GM23338 (cell line): Measurements from ENCODE around the gene ABCA1. TPM values are rescaled to one million over a fixed set of nuclear protein-coding genes. Genes with fewer than 3 reads are reported as not detected.

ENCODE experiments used
- ETS1 ChIP-seq: IDR thresholded peaks from 2 replicates; pipeline ENCODE4 v1.6.1; 2016; ENCODE audit warnings: antibody characterized with exemption
- EZH2phosphoT487 ChIP-seq: fragments of 200-600 bp; sonication (generic); IDR thresholded peaks from one replicate; pipeline ENCODE4 v1.8.1; 2018; ENCODE audit warnings: antibody characterized with exemption; ENCODE audit not compliant: unreplicated experiment
- NANOG ChIP-seq: IDR thresholded peaks from 2 replicates; pipeline ENCODE4 v1.6.1; 2016; ENCODE audit warnings: antibody characterized with exemption, borderline replicate concordance
- POLR2AphosphoS5 ChIP-seq: IDR thresholded peaks from 2 replicates; pipeline ENCODE4 v1.6.1; 2016; ENCODE audit warnings: antibody characterized with exemption, low read depth
- REST ChIP-seq: IDR thresholded peaks from one replicate; pipeline ENCODE4 v1.6.1; 2018; ENCODE audit warnings: antibody characterized with exemption; ENCODE audit not compliant: unreplicated experiment
- STAT1 ChIP-seq: IDR thresholded peaks from one replicate; pipeline ENCODE4 v1.6.1; 2016; ENCODE audit warnings: antibody characterized with exemption; ENCODE audit not compliant: unreplicated experiment
- ZNF114 ChIP-seq: fragments of 250-450 bp; sonication (Bioruptor Pico); IDR thresholded peaks from 2 replicates; pipeline ENCODE4 v1.5.0; 2020; ENCODE audit warnings: mild to moderate bottlenecking, moderate library complexity
- ZNF331 ChIP-seq: fragments of 250-450 bp; sonication (Bioruptor Pico); IDR thresholded peaks from 2 replicates; pipeline ENCODE4 v1.5.0; 2020; ENCODE audit warnings: low read depth, mild to moderate bottlenecking, moderate library complexity
- ZNF462 ChIP-seq: fragments of 250-450 bp; sonication (Bioruptor Pico); IDR thresholded peaks from 2 replicates; pipeline ENCODE4 v1.5.0; 2020; ENCODE audit warnings: mild to moderate bottlenecking, moderate library complexity
- polyA plus RNA-seq: library from polyadenylated mRNA; unstranded; fragments of >200 nt; fragmentation: Nextera tagmentation; extraction: Ambion mirVana; gene quantifications from 2 replicates; pipeline ENCODE4 v1.2.1, GENCODE V29; 2016
- total RNA-seq: library from RNA; depleted of rRNA; stranded (reverse); fragments of >200 nt; shearing (Covaris generic); gene quantifications from 2 replicates; pipeline ENCODE4 v1.2.3, GENCODE V29; 2014

ABCA1 gene
- total and polyA plus RNA-seq, 2 experiments from 2014 or later = 1.4 to 2.8 TPM

- TF ChIP-seq ZNF462 (CRISPR knock-in tag) (no peak), POLR2AphosphoS5 (no peak), STAT1 (no peak), REST (no peak), ETS1 (no peak), ZNF331 (CRISPR knock-in tag) (no peak), EZH2phosphoT487 (no peak), NANOG (no peak), ZNF114 (CRISPR knock-in tag) (no peak)
Measured at GRCh38 chr9:104906441-104907277, 21.3 kb downstream of the ABCA1 start (continued).
